Measurements from ENCODE around the gene ARMH4. TPM values are rescaled to one million over a fixed set of nuclear protein-coding genes. Genes with fewer than 3 reads are reported as not detected.
A peak's percentile ranks its signal among the peaks of the same experiment; 100 is the strongest.

ARMH4 gene
- total RNA-seq, 4 donors from 2014 or later, result 1.2 to 3.7 (median 2.0) TPM

GRCh38 chr14:57999471-57999870, 152.5 kb downstream of the ARMH4 start:
- no peak overlapping the region for H3K4me3 ChIP-seq
- no peaks in the 10 kb centered on the region for H3K9me3 ChIP-seq
- no peak for TF ChIP-seq POLR2A (IDR thresholded peaks at IDR 0.05)
- TF ChIP-seq, protein P1, sequence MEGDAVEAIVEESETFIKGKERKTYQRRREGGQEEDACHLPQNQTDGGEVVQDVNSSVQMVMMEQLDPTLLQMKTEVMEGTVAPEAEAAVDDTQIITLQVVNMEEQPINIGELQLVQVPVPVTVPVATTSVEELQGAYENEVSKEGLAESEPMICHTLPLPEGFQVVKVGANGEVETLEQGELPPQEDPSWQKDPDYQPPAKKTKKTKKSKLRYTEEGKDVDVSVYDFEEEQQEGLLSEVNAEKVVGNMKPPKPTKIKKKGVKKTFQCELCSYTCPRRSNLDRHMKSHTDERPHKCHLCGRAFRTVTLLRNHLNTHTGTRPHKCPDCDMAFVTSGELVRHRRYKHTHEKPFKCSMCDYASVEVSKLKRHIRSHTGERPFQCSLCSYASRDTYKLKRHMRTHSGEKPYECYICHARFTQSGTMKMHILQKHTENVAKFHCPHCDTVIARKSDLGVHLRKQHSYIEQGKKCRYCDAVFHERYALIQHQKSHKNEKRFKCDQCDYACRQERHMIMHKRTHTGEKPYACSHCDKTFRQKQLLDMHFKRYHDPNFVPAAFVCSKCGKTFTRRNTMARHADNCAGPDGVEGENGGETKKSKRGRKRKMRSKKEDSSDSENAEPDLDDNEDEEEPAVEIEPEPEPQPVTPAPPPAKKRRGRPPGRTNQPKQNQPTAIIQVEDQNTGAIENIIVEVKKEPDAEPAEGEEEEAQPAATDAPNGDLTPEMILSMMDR (IDR thresholded peaks at IDR 0.05 in 4 of 5, conservative IDR thresholded peaks at IDR 0.05 in 1 of 5), result no peak
- DNase-seq (no peak), ATAC-seq (peak in 1 of 2 donors; percentile 61)
- H3K27ac ChIP-seq, result no peak overlapping the region
- no peaks in the 10 kb centered on the region for H3K36me3 ChIP-seq
- intact Hi-C loops (cut with DNase I; ENCODE audit: low total_unique reads) (no loop called here), in situ Hi-C loops (cut with MboI; ENCODE audit: low sequenced_read_pairs in 4 of 4) (no loop called here)
- H3K27me3 ChIP-seq, result no peaks in the 10 kb centered on the region
- no peaks in the 10 kb centered on the region for H3K4me1 ChIP-seq

DNA sequence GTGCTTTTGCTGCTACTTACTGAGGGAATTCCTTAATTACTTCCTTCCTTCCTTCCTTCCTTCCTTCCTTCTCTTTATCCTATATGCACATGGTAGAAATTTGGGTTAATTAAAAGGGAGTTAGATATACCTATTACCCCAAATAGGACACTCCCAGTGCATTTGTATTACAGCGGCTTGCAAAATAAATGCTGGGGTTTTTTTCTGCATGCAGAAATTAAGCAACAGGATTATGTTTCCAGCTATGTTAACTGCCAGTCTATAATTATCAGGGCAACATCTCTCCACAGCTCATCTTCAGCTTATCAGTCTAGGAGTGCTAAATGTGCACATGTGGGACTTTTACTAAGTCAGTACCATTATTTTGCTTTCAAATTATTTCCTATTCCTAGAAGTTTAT, 153.2 kb downstream of the ARMH4 start:
- H3K9me3 ChIP-seq, result no peaks in the 10 kb centered on the region
- no peak overlapping the region for H3K27ac ChIP-seq
- H3K27me3 ChIP-seq, result no peaks in the 10 kb centered on the region
- in situ Hi-C loops (cut with MboI; ENCODE audit: low sequenced_read_pairs in 4 of 4), result no loop called here
- no peak for TF ChIP-seq POLR2A (IDR thresholded peaks at IDR 0.05)
- TF ChIP-seq, protein P1 (IDR thresholded peaks at IDR 0.05 in 4 of 5, conservative IDR thresholded peaks at IDR 0.05 in 1 of 5), result no peak
- no peak overlapping the region for H3K4me3 ChIP-seq
- no peak for ATAC-seq
- no peaks in the 10 kb centered on the region for H3K36me3 ChIP-seq
- intact Hi-C loops (cut with DNase I; ENCODE audit: low total_unique reads), result no loop called here
- no peaks in the 10 kb centered on the region for H3K4me1 ChIP-seq
- DNase-seq, result no peak

DNA sequence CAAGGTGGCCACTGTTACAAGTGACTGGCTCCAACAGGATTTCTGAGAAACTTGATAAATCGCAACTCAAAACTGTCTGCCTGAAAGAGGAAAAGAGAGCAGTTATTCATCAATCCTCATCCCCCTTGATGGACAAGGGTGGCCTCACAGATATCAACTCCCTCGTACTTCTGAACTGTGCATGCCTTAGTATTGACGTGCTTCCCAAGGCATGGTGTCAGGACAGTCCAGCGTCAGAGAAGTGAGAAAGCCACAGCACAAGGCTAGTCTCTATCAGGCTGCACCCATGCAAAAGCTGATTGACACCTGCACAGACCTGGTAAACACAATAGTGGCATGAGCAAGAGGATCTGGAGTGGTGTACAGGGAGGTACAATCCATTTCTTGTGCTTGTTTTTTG, 160.7 kb downstream of the ARMH4 start:
- intact Hi-C loops (cut with DNase I; ENCODE audit: low total_unique reads) (no loop called here), in situ Hi-C loops (cut with MboI; ENCODE audit: low sequenced_read_pairs in 4 of 4) (no loop called here)
- no peak overlapping the region for H3K4me3 ChIP-seq
- no peak for ATAC-seq
- H3K9me3 ChIP-seq, result no peaks in the 10 kb centered on the region
- no peak for DNase-seq
- H3K27ac ChIP-seq, result no peak overlapping the region
- TF ChIP-seq, protein P1 (IDR thresholded peaks at IDR 0.05 in 4 of 5, conservative IDR thresholded peaks at IDR 0.05 in 1 of 5), result no peak
- no peak for TF ChIP-seq POLR2A (IDR thresholded peaks at IDR 0.05)
- no peaks in the 10 kb centered on the region for H3K36me3 ChIP-seq
- H3K27me3 ChIP-seq, result no peaks in the 10 kb centered on the region
- H3K4me1 ChIP-seq, result no peaks in the 10 kb centered on the region

- DNase-seq (no peak), ATAC-seq (no peak)
- no peak overlapping the region for H3K27ac ChIP-seq
- in situ Hi-C loops (cut with MboI; ENCODE audit: low sequenced_read_pairs in 4 of 4) (no loop called here), intact Hi-C loops (cut with DNase I; ENCODE audit: low total_unique reads) (no loop called here)
- no peaks in the 10 kb centered on the region for H3K9me3 ChIP-seq
- no peaks in the 10 kb centered on the region for H3K36me3 ChIP-seq
- TF ChIP-seq POLR2A (IDR thresholded peaks at IDR 0.05), result no peak
- TF ChIP-seq, protein P1 (IDR thresholded peaks at IDR 0.05 in 4 of 5, conservative IDR thresholded peaks at IDR 0.05 in 1 of 5), result no peak
- no peaks in the 10 kb centered on the region for H3K27me3 ChIP-seq
- no peak overlapping the region for H3K4me3 ChIP-seq
- no peaks in the 10 kb centered on the region for H3K4me1 ChIP-seq
These were observed 163.6 kb downstream of the ARMH4 start for GRCh38 chr14:57988445-57988844.

DNA sequence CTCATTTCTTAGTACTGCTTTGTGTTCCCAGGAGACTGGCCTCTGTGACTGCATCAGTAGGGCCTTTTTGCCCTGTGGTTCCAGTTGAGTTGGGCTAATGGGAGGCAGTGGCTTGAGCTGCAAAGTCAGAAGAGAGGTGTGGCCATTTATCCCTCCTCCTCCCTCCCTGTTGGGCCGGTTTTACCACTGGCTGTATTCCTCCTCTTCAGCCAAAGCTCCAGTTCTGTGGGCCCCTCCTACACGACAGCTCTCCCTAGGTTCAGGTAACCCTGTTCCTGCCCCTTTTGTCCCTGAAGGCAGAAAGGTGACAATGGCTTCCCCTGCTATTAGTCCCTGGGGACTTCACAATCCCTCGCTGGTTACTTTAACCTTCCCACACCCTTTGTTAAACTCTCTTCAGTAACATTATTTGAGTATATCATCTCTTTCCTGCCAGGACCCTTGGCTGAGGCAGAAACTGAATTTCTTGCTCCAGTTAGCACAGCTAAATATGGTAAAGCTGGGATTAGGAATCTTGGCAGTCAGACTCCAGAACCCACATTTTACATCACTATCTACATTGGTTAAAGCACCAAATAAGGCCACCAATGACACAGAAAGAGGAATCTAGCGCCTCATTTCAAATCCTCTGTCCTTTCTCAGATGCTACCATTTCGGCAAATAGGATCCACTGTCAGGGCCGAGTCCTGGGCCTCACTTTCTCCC, 164.3 kb downstream of the ARMH4 start:
- DNase-seq, result no peak
- H3K9me3 ChIP-seq, result no peaks in the 10 kb centered on the region
- intact Hi-C loops (cut with DNase I; ENCODE audit: low total_unique reads), result no loop called here
- no peak for ATAC-seq
- no peaks in the 10 kb centered on the region for H3K4me1 ChIP-seq
- TF ChIP-seq, protein P1 (IDR thresholded peaks at IDR 0.05 in 4 of 5, conservative IDR thresholded peaks at IDR 0.05 in 1 of 5), result no peak
- no peak for TF ChIP-seq POLR2A (IDR thresholded peaks at IDR 0.05)
- H3K36me3 ChIP-seq, result no peaks in the 10 kb centered on the region
- in situ Hi-C loops (cut with MboI; ENCODE audit: low sequenced_read_pairs in 4 of 4), result no loop called here
- no peak overlapping the region for H3K27ac ChIP-seq
- H3K4me3 ChIP-seq, result no peak overlapping the region
- no peaks in the 10 kb centered on the region for H3K27me3 ChIP-seq
